NT2/D1 (cell line): Measurements from ENCODE around the gene KMT2B.
"Not testable (repeated sequence)": the region's sequence is repeated elsewhere in the genome, so short reads cannot be mapped to it uniquely, and the experiment has no call there.

Experiments used
- SUZ12 ChIP-seq: IDR thresholded peaks from 2 replicates; pipeline ENCODE4 v1.6.1; 2011; ENCODE audit not compliant: insufficient read length, insufficient read depth; ENCODE audit errors: extremely low read depth
- YY1 ChIP-seq: IDR thresholded peaks from 2 replicates; pipeline ENCODE4 v1.6.1; 2011; ENCODE audit not compliant: insufficient read length, insufficient read depth
- ZNF274 ChIP-seq: IDR thresholded peaks from 2 replicates; pipeline ENCODE4 v1.6.1; 2011; ENCODE audit warnings: mild to moderate bottlenecking, low read depth, low read length

DNA sequence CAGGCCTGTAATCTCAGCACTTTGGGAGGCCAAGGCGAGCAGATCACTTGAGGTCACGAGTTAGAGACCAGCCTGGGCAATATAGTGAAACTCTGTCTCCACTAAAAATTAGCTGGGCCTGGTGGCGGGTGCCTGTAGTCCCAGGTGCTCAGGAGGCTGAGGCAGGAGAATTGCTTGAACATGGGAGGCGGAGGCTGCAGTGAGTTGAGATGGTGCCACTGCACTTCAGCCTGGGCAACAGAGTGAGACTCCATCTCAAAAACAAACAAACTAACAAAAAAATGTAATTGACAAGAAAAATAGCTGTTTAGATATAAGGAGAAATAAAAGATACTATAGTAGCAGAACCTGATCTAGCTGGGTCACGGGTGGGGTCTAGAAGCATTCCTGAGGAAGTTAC is 54.6 kb downstream of the KMT2B start:
- TF ChIP-seq ZNF274, YY1, SUZ12: not testable (repeated sequence)
